PC-9 (cell line): Measurements from ENCODE around the gene ZNF107. TPM values are rescaled to one million over a fixed set of nuclear protein-coding genes. Genes with fewer than 3 reads are reported as not detected.
A peak's percentile ranks its signal among the peaks of the same experiment; 100 is the strongest.

Source experiments
- Bru-seq: library from RNA; stranded (reverse); fragments of 400-500 nt; gene quantifications from one replicate; lab custom pipeline; 2021; lab: Mats Ljungman, UMichigan
- BruChase-seq, 2 experiments: library from RNA; stranded (reverse); fragments of 400-500 nt; gene quantifications; one replicate each; lab custom pipeline; 2021; lab: Mats Ljungman, UMichigan
- BruUV-seq: library from RNA; stranded (reverse); fragments of 400-500 nt; replicated peaks from 2 replicates; lab custom pipeline; 2021; lab: Mats Ljungman, UMichigan
- CTCF ChIA-PET: fragments of 300-600 bp; sonication (Branson Sonifier 250); formaldehyde crosslinking; loops from one replicate; lab custom pipeline; 2022; ENCODE audit warnings: antibody characterized with exemption; lab: Charles Lee
- POLR2A ChIA-PET: fragments of 300-600 bp; sonication (Branson Sonifier 250); formaldehyde crosslinking; loops from one replicate; lab custom pipeline; 2022; ENCODE audit warnings: antibody characterized with exemption; ENCODE audit not compliant: unreplicated experiment; lab: Charles Lee
- DNase-seq, 2 experiments: peaks; one replicate each; pipeline versions ENCODE4 v3.0.0 to v3.0.0-alpha.2; 2015 to 2022; ENCODE audit warnings: mixed read lengths in 1 of 2
- H2AFZ ChIP-seq: fragments of 200-600 bp; sonication (generic); 2 replicates; pipeline ENCODE4 v1.8.1; 2017; ENCODE audit warnings: antibody characterized with exemption
- H3F3A ChIP-seq: fragments of 200-600 bp; sonication (generic); 2 replicates; pipeline ENCODE4 v1.8.1; 2017; ENCODE audit warnings: antibody characterized with exemption, mild to moderate bottlenecking, low read depth; ENCODE audit not compliant: insufficient read depth
- H3K27ac ChIP-seq: fragments of 200-600 bp; sonication (generic); 2 replicates; pipeline ENCODE4 v1.6.1; 2016; ENCODE audit warnings: mixed run types
- H3K27me3 ChIP-seq: fragments of 200-600 bp; sonication (generic); 2 replicates; pipeline ENCODE4 v1.6.1; 2016; ENCODE audit warnings: low read depth, mixed run types; ENCODE audit not compliant: insufficient read depth
- H3K36me3 ChIP-seq: fragments of 200-600 bp; sonication (generic); 2 replicates; pipeline ENCODE4 v1.6.1; 2016; ENCODE audit warnings: low read depth, mixed run types
- H3K4me1 ChIP-seq: fragments of 200-600 bp; sonication (generic); replicated peaks from 2 replicates; pipeline ENCODE4 v1.6.1; 2016; ENCODE audit warnings: mixed run types; ENCODE audit not compliant: insufficient read depth
- H3K4me2 ChIP-seq: fragments of 200-600 bp; sonication (generic); 2 replicates; pipeline ENCODE4 v1.6.1; 2017; ENCODE audit warnings: mixed run types
- H3K4me3 ChIP-seq: fragments of 200-600 bp; sonication (generic); 2 replicates; pipeline ENCODE4 v1.6.1; 2016; ENCODE audit warnings: mixed run types
- H3K79me2 ChIP-seq: fragments of 200-600 bp; sonication (generic); 2 replicates; pipeline ENCODE4 v1.6.1; 2017; ENCODE audit warnings: low read depth, mixed run types
- H3K9me2 ChIP-seq: fragments of 200-600 bp; sonication (generic); 2 replicates; pipeline ENCODE4 v1.8.1; 2017; ENCODE audit warnings: mild to moderate bottlenecking; ENCODE audit not compliant: insufficient read depth
- H3K9me3 ChIP-seq: fragments of 200-600 bp; sonication (generic); 2 replicates; pipeline ENCODE4 v1.8.1; 2016; ENCODE audit warnings: low read depth; ENCODE audit not compliant: insufficient read depth
- H4K20me1 ChIP-seq: fragments of 200-600 bp; sonication (generic); 2 replicates; pipeline ENCODE4 v1.8.1; 2017; ENCODE audit not compliant: insufficient read depth
- CTCF ChIP-seq: fragments of 200-600 bp; sonication (generic); conservative IDR thresholded peaks from 2 replicates; pipeline ENCODE4 v1.6.1; 2017; ENCODE audit warnings: mixed run types, antibody characterized with exemption, mild to moderate bottlenecking, moderate library complexity
- EZH2 ChIP-seq: fragments of 200-600 bp; sonication (generic); IDR thresholded peaks from 2 replicates; pipeline ENCODE4 v1.8.0; 2017; ENCODE audit warnings: antibody characterized with exemption, low read depth
- intact Hi-C: fragments of 100-400 bp; cut with micrococcal nuclease; formaldehyde crosslinking; loops from one replicate; pipeline ENCODE4 v1.10.0; 2022; ENCODE audit not compliant: unreplicated experiment
- long read RNA-seq: library from polyadenylated mRNA; stranded (forward); transcript quantifications from one replicate; pipeline ENCODE4 v2.0.0, GENCODE V29; 2022
- total RNA-seq: library from RNA; stranded (reverse); gene quantifications from 2 replicates; pipeline ENCODE4 v1.2.3, GENCODE V29; 2021

ZNF107 gene
- total RNA-seq, result 4.8 and 6.0 TPM in 2 replicates
- Bru-seq, nascent RNA, result percentile 86 among the genes with signal in this experiment
- BruChase-seq, experiment 1, labeled RNA remaining after a 2-hour chase, result percentile 81 among the genes with signal in this experiment
- percentile 75 among the genes with signal in this experiment for BruChase-seq, experiment 2, labeled RNA remaining after a 6-hour chase
- long read RNA-seq, full-length matches to known transcripts, result 1 of 10 reads
- long read RNA-seq, partial matches to known transcripts, result 2 of 10 reads
- long read RNA-seq, other reads (novel, unspliced or antisense), result 7 of 10 reads

- Histone ChIP-seq H3K36me3 (no peaks in the 10 kb centered on the region), H3F3A (no peaks in the 10 kb centered on the region), H2AFZ (peak within 1 kb of the TSS; percentile 88), H3K27ac (no peak within 1 kb of the TSS), H3K4me2 (peak within 1 kb of the TSS; percentile 89), H4K20me1 (no peaks in the 10 kb centered on the region), H3K9me3 (0 out of 2 replicates have a peak, but pooled peaks cover under 1% of the 10 kb centered on the region), H3K9me2 (no peaks in the 10 kb centered on the region), H3K27me3 (no peaks in the 10 kb centered on the region), H3K79me2 (peaks cover 18% of the 10 kb centered on the region), H3K4me1 (peaks cover 9% of the 10 kb centered on the region), H3K4me3 (peak within 1 kb of the TSS; percentile 69)
- DNase-seq, result peak; percentile 88 to 90
- BruUV-seq, result no TSS peak
- ChIA-PET CTCF (no interaction called here), POLR2A (interaction anchor here (0.6 kb wide), 2 partner anchors 40 to 372 kb away, joined by 3 to 11 read pairs; no protein-coding TSS in a partner anchor)
- intact Hi-C loops, result no loop called here
- TF ChIP-seq EZH2 (no peak), CTCF (no peak)
Observed at GRCh38 chr7:64665980-64666662, at the start of gene ZNF107. Gene ZNF107 (plus strand): TSS chr7:64666133. CDS start chr7:64666283, 150 bp downstream.

DNA sequence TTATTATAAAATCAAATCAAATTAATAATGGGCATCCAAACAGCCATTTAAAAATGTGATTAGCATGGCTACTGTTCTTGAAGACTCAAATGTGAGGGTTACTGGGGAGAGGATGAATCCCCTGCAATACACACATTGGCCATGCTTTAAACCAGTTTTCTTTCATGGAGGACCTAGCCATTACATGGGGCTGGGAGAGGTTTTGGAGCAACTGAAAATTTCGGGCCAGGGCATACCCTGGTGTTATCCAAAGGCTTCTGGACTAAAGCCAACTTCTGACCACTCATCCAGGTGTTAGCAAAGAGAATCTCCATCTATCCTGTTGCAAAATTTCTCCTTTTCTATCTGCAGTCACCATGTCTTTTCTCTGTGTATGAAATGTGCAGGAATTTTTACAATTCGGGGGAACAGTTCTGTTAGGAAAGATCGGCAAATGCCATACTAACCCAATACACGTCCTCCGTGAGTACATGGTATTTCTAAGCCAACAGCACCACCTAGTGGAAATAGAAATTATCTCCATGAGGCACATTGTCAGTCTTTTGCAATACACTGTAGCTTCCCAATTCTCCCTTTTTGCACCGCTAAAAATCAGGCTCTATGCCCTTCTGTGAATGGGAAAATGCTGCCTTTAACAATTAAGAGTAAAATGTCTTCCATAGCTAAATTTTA is 47.0 kb upstream of the ZNF107 start:
- peak overlapping the region; percentile 35; the same call in 1 of the 2 replicates for H3K4me2 ChIP-seq
- H3K27me3 ChIP-seq, result no peaks in the 10 kb centered on the region
- no peak for TF ChIP-seq EZH2
- peak; percentile 84 for TF ChIP-seq CTCF
- H3K9me2 ChIP-seq, result no peaks in the 10 kb centered on the region
- intact Hi-C loops, result loop anchor here (5.0 kb wide), 1 partner anchor 437 kb away; no protein-coding TSS in a partner anchor
- no peak overlapping the region for H3K27ac ChIP-seq
- no peak overlapping the region for H3K4me3 ChIP-seq
- DNase-seq, result peak; percentile 11 to 46
- H3K4me1 ChIP-seq, result no peaks in the 10 kb centered on the region
- no peaks in the 10 kb centered on the region for H3K79me2 ChIP-seq
- no TSS peak for BruUV-seq
- no peak overlapping the region for H2AFZ ChIP-seq
- H3K36me3 ChIP-seq, result no peaks in the 10 kb centered on the region
- POLR2A ChIA-PET, result no interaction called here
- H4K20me1 ChIP-seq, result no peaks in the 10 kb centered on the region
- no peaks in the 10 kb centered on the region for H3F3A ChIP-seq
- H3K9me3 ChIP-seq, result no peaks in the 10 kb centered on the region
- CTCF ChIA-PET, result no interaction called here

DNA sequence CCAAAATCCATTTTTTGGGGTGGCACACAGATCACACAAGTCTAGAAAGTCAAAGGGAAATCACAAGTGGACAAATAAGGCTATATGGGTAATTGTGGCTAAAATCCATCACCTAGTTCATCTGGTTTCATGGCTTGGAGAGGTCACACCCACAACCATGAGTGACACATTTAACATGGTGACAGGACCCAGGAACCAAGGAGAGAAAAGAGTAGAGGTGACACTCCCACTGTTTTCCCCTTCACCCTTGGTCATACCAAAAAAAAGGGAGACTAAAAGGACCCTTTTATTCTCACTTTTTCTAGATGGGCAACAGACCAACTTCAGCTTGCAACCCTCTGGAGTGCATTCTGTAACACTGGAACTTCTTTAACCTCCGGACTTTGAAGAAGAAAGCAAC is 46.2 kb upstream of the ZNF107 start:
- no peak overlapping the region for H2AFZ ChIP-seq
- POLR2A ChIA-PET, result no interaction called here
- H3K9me3 ChIP-seq, result no peaks in the 10 kb centered on the region
- H3K4me1 ChIP-seq, result no peaks in the 10 kb centered on the region
- CTCF ChIA-PET, result no interaction called here
- TF ChIP-seq EZH2, result no peak
- no peak for TF ChIP-seq CTCF
- no peaks in the 10 kb centered on the region for H3K79me2 ChIP-seq
- intact Hi-C loops, result loop anchor here (5.0 kb wide), 1 partner anchor 437 kb away; no protein-coding TSS in a partner anchor
- no peaks in the 10 kb centered on the region for H3K27me3 ChIP-seq
- H3K9me2 ChIP-seq, result no peaks in the 10 kb centered on the region
- H3K36me3 ChIP-seq, result no peaks in the 10 kb centered on the region
- H3K4me3 ChIP-seq, result no peak overlapping the region
- BruUV-seq, result no TSS peak
- H3K27ac ChIP-seq, result no peak overlapping the region
- H3K4me2 ChIP-seq, result no peak overlapping the region
- DNase-seq, result no peak
- no peaks in the 10 kb centered on the region for H3F3A ChIP-seq
- H4K20me1 ChIP-seq, result no peaks in the 10 kb centered on the region
